Measurements from ENCODE around the gene CCDC34.
"Not testable (repeated sequence)": the region's sequence is repeated elsewhere in the genome, so short reads cannot be mapped to it uniquely, and the experiment has no call there.

Gene CCDC34

DNA sequence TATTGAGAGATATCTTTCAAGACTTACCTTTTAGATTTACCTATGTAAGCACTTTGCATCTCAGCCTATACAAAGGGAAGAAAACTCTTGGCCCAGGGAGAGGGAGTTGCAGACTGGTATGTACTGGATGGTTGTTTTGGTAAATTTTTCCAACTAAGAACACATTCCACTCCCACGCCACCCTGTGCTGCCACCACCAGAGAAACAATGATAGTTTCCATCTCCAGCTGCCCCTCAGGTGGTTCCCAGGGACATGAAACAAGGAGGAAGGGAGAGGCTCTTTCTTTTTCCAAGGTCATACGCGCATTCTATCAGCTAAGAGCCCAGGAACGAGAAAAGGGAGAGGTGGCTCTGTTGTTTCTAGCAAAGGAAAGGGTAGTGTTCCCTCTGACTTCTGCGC is 34.4 kb downstream of the CCDC34 start:
- DNase-seq, result no peak

DNA sequence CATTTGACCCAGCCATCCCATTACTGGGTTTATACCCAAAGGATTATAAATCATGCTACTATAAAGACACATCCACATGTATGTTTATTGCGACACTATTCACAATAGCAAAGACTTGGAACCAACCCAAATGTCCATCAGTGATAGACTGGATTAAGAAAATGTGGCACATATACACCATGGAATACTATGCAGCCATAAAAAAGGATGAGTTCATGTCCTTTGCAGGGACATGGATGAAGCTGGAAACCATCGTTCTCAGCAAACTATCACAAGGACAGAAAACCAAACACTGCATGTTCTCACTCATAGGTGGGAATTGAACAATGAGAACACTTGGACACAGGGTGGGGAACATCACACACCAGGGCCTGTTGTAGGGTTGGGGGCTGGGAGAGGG is 36.0 kb downstream of the CCDC34 start:
- DNase-seq, result not testable (repeated sequence)

- not testable (repeated sequence) for DNase-seq
Observed at GRCh38 chr11:27322196-27322595, 40.8 kb downstream of the CCDC34 start.

- not testable (repeated sequence) for DNase-seq
Observed at GRCh38 chr11:27321340-27321739, 41.7 kb downstream of the CCDC34 start.

DNA sequence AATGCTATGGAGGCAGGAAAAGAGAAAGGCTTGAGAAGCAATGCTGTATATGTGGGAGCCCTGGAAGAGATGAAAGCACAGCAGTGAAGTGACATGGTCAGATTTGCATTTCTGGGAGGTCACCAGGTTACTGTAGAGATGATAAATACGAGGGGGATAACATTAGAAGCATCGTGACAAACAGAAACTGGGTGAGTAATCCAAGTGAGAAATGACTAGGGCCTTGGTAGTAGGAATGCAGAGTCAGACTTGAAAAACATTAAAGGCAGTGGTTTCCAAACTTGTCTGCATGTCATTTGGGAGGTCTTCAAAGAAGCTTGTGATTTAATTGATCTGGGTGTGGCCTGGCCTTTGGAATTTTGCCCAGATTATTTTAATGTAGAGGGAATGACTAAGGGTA is 43.9 kb downstream of the CCDC34 start:
- no peak for DNase-seq

DNA sequence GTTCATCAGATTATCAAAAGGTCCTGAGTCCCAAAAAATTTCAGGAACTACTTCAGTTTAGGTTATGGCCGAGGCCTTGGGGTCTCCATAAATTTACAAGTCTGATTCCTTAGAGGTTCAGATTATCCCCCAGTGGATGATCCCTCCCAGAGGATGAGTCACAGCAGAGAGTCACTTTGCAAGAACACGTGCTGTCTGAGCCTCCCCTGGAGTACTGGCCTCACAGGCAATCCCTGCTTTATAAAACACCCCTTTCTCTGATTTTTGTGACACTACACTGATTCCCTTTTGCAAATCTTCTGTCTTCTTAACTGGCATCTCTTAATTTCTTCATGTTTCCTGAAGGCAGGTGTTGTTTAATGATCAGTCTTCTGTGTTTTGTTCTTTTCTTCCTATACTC is 45.3 kb downstream of the CCDC34 start:
- no peak for DNase-seq

DNA sequence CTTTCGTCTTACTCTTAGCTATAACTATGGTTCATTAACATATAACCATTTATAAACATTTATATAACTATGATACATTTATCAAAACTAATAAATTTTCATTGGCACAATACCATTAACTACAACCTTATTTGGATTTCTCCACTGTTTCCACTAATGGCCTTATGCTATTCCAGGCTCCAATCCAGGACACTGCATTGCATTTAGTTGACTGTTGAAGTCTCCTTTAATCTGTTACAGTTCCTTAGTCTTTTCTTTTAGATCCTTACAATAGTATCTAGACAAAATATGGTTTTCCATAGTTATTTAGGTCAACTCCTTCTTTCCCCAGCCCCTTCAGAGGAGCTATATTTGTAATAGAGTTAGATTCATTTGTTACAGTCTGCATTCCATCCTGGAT is 47.2 kb downstream of the CCDC34 start:
- DNase-seq, result no peak

GRCh38 chr11:27313157-27313821 is 49.7 kb downstream of the CCDC34 start:
- no peak for DNase-seq

- no peak for DNase-seq
Observed at GRCh38 chr11:27312110-27312509, 50.9 kb downstream of the CCDC34 start.

- no peak for DNase-seq
Observed at GRCh38 chr11:27310707-27311106, 52.3 kb downstream of the CCDC34 start.

GRCh38 chr11:27310182-27310581 is 52.8 kb downstream of the CCDC34 start:
- DNase-seq, result no peak

DNA sequence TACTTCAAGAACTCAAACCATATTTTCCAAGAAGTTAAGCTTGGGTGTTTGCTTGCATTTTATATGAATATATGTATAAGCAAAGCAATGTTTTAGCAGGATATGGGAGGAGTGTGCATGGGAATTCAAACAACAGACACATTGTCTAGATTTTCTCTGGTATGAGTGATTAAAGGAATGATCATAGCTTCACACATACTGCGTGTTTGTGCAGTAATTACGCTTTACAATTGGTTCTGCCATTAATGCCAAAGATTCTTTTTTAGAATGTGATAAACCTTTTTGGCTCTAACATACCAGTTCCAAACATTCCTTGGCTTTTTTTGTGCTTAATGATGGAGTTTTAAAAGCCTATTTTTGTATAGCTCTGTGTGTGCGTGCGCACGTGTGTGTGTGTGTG is 54.0 kb downstream of the CCDC34 start:
- no peak for DNase-seq

- no peak for DNase-seq
Observed at GRCh38 chr11:27307232-27307631, 55.8 kb downstream of the CCDC34 start.

GRCh38 chr11:27305751-27306150 is 57.3 kb downstream of the CCDC34 start:
- no peak for DNase-seq

DNA sequence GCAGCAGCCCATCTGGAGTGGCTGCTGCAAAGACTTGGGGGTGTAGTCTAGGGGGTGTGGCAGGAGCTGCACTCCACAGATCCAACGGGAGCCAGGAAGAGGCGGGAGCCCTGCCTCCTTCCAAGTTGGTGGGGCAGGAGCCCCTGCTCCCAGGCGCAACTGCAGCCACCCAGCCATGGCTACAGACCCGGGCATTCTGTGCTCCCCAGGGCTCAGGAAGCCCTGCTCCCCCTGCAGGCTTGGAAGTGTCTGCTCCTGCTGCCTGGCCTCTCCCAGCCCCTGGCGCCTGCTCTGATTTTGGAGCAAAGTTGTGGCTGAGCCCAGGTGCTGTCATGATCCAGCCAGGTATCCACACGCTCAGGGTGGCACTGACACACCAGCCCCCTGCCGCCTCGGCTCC is 58.5 kb downstream of the CCDC34 start:
- no peak for DNase-seq

- DNase-seq, result no peak
Observed at GRCh38 chr11:27303903-27304302, 59.1 kb downstream of the CCDC34 start.

DNA sequence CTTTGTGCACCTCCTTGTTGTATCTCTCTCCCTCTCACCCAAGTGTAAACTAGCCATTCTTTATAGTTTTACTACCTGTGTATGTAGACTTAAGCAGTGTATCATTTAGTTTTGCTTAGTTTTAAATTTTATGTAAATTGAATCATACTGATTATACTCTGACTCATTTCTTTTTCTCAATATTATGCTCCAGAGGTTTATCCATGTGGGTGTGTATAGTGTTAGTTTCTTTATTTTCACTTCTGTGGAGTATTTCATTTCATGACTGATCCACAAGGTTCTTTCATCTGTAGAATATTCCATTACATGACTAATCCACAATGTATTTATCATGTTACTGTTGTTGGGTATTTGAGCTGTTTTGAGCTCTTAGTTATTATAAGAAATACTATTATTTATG is 62.0 kb downstream of the CCDC34 start:
- DNase-seq, result no peak

DNA sequence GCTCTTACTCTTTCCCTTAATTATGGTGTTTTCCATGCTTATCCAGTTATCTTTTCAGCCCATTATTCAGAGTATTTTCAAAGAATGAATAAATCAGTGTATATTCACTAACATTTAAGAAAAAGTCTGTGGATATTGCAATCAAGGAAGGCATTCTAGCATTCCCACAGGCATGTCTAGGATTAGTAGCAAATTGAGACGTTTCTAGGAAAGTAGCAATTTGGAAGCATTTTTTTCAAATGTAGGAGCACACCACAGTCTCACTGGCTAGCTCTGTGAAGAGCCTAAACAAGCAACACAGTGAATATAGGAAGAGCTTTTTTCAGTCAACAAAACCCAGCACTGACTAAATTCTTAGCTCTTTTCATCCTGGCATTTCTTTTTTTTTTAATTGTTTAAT is 65.4 kb downstream of the CCDC34 start:
- DNase-seq, result no peak

- no peak for DNase-seq
Observed at GRCh38 chr11:27296497-27296896, 66.5 kb downstream of the CCDC34 start.

DNA sequence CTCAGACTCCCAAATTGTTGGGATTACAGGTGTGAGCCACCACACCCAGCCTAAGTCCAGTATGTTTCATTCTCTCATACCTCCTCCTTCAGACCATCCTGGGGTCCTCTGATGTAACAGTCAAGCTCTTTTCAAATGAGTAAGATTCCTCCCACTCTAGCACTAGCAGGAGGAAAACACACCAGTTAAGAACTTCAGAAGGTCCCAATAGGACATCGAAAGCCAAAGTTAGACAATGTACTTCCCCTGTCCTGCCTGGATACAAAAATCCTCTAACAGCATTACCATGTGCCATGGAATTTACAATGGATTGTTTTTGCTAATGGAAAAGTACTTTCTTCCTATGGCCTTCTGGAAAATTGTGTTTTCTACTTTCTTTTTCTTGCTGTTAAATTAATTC is 67.1 kb downstream of the CCDC34 start:
- no peak for DNase-seq

DNA sequence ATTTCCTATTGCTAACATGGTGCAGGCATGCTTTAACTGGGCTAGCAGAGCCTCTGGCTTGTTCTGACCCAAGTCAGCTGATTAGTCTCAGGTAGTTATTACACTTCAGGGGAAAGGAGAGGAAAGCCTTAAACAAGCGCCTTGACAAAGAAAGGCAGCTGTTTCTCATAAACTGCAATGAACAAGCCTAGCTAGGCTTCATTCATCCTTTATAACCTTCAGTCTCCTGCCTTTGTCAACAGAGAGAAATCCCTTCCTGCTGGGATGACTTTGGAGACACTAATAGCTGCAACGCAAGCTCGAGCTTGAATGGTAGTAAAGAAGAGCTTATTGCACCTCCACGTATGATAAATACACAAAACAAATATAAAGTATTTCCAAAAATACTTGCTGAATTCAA is 68.4 kb downstream of the CCDC34 start:
- DNase-seq, result no peak

- no peak for DNase-seq
Observed at GRCh38 chr11:27293515-27294417, 69.2 kb downstream of the CCDC34 start.

DNA sequence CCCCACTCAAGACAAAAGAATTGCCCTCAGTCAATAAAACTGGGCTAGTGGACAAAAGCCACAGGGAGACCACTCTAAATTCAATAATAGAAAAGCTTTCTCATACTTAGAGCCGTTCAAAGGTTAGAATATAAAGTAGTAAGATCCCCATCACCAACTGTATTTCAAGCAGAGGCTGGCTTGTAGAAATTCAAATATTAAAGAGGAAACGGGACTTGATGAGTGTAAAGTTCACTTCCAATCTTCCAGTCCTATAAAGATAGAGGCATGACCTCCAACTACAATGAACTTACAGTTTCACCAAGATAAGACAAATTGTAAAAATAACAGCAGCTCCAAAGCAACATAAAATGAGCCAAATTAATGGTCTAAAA is 70.4 kb downstream of the CCDC34 start:
- DNase-seq, result no peak

Measured in anterior cingulate cortex (tissue), 58 donors.